UCSD-AML1 (cell line): Measurements from ENCODE around the gene MEGF6.
A peak's percentile ranks its signal among the peaks of the same experiment; 100 is the strongest.

Source experiments
- DNase-seq: peaks from one replicate; lab custom pipeline; 2025; ENCODE audit not compliant: unreplicated experiment; lab: John Stamatoyannopoulos, UW

Gene MEGF6

DNA sequence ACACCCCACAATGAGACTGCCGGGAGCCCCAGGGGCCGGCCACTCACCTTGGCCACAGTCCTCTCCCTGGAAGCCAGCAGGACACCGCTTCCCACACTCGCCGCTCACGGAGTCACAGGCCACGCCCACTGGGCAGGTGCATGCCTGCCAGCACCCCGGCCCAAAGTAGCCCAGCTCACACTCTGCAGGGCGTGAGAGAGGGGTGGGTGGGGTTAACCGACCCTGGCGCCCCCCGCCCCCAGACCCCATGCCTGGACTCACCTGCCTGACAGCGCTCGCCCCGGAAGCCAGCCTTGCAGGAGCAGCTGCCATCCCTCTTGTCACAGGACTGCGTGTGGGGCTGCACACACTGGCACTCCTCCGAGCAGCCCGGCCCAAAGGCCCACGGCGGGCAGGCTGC is 106.1 kb downstream of the MEGF6 start:
- DNase-seq, result no peak

DNA sequence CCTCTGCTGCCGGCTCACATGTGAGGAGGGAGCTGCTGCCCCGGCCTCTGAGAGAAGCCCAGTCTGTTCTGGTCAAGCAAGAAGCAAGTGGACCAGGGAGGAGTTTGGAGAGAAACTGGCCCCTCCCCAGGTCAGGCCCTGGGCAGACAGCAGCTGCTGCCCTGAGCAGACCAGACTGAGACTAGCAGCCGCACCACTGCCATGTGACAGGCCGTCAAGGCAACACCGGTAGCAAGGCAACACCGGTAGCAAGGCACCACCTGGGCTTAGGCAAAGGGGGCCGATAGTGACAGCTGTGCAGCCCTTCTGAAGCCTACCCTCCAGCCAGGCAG is 106.5 kb downstream of the MEGF6 start:
- no peak for DNase-seq

DNA sequence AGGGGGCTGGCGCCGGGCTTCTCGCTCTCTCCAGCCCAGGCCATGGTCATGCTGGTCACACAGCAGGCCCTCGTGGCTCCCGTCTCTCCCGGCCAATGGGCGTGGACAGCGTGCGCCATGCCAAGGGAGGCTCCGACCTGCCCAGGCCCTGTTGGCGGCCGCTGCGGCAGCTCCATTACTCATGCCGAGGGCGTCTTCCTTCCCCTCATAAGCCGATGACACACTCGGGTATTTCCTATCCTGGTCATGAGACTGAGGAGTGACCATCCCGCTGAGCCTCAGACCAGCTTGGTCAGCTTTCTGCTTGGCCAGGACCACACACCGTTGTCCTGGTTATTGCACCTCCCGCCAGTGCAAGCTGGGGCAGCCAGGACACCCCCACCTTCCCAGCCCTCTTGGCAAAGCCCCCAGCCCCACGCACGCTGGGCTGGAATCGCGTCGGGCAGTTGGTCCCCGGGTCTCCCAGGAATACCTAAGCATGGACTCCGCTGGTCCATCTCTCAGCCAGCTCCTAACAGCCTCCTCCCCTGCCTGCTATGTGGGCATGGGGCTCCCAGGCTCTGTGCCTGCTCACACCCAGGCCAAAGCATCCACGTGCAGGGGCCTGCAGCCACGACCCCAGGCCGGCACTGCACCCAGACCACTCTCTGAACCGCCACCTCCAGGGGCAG is 107.0 kb downstream of the MEGF6 start:
- no peak for DNase-seq

DNA sequence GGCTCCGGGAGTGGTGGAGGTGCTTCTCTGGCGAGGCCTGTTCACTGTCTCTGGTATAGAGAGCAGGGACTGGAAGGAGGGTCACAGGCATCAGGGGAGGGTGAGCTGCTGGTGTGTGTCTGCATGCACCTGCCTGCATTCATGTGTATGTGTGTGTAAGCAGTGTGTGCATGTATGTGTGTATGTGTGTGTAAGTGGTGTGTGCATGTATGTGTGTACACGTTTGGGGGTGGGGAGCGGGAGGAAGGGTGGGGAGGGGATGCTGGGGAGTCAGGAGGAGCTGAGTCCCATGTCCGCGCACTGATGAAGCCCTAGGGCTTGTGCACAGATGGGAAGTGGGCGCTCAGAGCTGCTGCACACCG is 107.8 kb downstream of the MEGF6 start:
- no peak for DNase-seq

DNA sequence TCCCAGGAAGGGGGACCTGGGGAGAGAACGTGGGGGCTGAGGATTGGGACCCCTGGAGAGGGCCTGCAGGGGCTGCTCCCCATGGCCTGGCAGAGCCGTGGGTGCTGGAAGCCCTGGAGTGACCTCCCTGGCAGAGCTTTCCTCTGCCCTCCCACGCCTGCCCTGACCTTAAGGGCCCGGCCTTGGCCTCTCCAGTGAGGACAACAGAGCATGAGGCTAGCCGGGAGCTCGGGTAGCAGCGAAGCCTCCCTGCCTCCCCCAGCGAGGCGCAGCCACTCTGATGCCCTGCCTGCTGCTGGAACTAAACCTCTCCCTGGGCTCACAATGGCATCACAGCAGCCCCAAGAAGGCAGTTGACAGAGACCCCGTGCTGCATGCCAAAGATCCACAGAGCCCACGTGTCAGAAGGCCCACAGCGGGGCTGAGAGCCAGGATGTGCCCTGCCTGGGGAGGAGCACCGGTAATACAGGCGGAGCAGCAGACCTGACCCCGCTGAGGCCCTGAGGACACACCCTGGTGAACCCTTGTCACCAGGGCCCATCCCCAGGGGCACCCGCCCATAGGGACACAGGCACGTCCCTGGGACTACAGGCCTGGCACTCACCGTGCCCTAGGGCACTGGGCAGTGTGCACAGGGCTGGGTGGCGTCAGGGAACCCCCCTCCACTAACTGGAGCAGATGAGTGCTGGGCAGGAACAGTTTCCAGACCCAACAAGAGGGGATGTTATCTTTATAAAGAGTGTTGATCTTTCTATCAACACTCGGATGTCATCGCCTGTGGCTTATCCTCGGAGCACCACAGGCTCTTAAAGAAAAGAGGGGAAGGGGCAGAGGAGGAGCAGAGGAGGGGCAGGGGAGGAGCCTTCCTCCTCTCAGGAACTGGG is 108.4 kb downstream of the MEGF6 start:
- DNase-seq, result no peak

DNA sequence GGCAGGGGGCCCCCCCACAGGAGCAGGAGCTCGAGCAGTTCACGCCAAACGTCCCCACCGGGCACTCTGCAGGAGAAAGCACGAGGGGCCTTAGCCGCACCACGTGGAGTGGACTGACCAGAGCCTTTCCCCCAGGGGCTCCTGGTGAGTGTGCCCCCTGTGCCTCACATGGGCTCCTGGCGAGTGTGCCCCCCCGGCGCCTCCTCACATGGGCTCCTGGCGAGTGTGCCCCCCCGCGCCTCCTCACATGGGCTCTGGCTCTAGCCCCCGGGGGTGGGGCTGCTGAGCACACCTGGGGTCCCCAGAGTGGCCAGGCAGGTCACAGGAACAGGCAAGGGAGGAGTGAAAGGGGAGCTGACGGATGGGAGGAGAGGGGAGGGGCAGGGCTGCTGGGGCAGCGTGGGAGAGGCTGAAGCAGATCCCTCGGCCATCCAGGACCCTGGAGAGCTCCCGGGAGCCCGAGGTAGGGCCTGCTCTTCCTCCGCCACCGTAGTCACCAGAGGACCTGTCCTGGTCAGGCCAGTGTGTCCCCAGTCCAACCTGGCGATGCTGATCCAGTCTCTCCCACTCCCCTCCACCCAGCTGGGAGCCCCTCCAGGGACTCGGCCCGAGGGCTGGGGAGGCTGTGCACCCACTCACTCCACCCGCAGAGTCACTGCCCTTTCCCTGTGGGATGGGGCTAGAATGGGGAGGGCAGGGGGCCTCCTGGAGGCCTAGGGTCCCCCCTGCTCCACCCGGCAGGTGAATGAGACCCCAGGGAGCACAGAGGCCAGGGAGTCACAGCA is 109.3 kb downstream of the MEGF6 start:
- DNase-seq, result peak; percentile 32

DNA sequence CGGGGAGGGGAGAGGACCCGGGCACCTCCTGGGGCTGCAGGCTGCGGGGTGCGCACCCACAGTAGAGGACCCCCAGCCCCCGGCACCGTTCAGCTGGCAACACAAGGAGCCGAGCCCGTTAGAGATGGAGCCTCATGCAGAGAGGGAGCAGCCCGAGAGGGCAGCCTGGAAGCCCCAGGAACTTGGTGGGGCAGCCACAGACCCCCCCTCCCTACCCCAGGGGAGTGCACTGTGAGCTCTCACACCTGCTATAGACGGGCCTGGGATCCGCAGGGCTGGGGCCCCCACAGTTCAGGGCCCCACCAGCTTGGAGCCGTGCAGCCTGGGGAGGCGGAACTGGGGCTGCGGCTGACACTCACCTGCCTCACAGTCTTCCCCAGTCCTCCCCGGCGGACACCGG is 109.9 kb downstream of the MEGF6 start:
- DNase-seq, result no peak

DNA sequence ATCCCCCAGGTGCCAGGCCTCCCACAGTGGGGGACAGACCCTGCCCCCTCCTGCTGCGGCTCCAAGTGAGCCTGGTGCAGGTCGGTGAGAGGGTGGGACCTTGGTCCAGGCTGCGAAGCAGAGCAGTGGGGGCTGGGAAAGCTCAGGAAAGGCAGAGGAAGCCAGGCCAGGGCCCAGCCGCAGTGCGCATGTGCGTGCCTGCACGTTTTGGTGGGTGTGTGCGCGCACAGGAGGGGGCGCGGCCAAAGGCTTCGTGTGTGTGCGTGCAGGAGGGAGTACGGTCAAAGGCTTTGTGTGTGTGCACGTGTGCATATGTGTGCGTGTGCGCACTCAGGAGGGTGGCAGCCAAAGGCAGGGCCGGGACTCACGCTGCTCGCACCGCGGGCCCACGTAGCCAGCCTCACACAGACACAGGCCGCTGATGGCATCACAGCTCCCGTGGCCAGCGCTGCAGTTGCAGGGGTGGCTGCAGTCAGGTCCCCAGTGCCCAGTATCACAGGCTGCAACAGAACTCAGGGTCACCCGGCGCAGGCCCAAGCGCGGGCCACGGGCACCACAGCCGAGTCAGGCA is 111.0 kb downstream of the MEGF6 start:
- DNase-seq, result no peak

DNA sequence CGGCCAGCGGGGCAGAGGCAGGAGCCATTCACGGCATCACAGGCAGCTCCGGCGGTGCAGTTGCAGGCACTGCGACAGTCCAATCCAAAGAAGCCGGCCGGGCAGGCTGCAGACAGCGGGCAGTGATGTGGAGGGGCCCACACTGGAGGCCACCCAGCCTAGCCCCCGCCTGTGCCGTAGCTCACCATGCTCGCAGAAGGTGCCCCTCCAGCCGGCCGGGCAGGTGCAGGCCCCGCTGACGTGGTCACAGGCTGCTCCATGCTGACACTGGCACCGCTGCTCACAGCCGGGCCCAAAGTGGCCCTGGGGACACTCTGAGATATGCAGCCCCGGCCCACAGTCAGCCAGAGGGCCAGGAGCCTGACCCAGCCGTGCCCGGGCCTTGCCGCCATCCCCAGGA is 111.7 kb downstream of the MEGF6 start:
- DNase-seq, result no peak

DNA sequence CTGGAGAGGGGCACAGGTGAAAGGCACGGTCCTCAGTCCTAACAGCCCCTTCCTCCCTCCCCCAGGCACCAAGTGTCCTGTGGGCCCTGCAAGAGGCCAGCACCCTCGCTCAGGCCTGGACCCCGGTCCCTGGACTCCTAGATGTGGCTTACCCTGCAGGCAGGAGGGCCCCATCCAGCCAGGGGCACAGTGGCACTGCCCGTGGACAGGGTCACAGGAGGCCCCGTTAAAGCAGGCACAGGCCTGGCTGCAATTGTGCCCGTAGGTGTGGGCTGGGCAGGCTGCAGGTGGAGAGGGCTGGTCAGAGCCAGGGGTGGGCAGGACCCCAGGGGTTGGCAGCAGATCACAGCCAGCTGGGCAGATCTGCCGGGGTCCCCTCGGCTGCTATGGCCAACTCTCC is 112.3 kb downstream of the MEGF6 start:
- DNase-seq, result no peak

DNA sequence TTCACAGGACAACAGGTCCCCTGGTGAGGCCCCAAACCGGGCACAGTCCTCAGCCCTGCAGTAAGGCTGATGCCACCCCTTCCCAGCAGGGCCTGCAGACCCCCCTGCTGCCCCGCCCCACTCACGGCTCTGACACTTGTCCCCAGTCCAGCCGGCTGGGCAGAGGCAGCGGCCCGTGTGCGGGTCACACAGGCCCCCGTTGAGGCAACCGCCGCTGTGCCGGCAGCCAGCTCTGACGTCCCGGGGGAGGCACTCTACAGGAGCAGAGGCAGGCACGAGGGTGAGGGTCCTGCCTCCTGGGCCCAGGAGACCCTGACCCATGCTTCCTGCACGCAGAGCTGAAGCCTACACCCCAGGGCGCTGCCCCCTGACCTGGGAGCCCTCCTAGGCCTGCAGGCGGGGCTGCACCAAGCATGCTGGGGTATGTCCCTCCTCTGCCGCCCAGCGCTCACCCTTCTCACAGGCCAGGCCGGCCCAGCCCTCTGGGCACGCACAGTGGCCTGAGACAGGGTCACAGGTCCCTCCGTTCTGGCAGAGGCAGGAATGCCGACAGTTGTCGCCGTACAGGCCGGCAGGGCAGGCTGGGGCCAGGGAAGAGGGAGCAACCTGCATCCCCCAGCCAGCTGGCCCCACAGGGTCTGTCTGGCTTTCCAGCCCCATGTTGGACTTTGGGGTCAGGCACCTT is 112.9 kb downstream of the MEGF6 start:
- DNase-seq, result no peak

DNA sequence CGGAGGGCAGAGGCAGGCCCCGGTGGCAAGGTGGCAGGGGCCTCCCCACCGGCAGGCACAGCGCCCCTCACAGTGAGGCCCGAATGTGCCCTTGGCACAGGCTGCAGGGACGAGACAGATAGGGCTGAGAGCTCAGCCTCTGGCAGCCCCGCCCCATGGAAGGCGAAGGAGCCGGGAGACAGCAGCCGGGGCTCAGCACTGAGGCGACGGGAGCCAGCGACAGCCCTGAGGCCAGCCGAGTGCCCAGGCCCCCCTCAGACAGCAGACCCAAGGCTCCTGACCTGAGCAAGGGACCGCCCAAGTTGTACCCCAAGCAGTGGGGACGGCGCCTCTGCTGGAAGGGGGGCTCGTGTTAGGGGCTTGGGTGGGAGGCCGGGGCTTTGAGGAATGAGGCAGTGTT is 113.8 kb downstream of the MEGF6 start:
- no peak for DNase-seq

DNA sequence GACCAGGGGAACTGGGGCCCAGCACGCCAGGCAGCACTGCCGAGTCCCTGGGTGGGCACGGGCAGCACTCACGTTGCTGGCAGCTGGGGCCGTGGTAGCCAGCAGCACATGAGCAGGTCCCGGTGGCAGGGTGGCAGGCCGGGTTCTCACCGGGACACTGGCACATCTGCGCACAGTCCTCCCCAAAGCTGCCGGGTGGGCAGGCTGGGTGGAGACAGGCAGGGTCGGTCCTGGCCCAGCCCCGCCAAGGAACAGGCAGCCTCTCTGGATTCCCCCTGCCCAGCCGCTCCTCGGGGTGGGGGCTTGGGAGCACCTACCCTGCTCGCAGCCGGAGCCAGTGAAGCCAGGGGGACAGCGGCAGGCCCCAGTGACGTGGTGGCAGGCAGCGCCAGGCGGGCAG is 114.4 kb downstream of the MEGF6 start:
- DNase-seq, result no peak

DNA sequence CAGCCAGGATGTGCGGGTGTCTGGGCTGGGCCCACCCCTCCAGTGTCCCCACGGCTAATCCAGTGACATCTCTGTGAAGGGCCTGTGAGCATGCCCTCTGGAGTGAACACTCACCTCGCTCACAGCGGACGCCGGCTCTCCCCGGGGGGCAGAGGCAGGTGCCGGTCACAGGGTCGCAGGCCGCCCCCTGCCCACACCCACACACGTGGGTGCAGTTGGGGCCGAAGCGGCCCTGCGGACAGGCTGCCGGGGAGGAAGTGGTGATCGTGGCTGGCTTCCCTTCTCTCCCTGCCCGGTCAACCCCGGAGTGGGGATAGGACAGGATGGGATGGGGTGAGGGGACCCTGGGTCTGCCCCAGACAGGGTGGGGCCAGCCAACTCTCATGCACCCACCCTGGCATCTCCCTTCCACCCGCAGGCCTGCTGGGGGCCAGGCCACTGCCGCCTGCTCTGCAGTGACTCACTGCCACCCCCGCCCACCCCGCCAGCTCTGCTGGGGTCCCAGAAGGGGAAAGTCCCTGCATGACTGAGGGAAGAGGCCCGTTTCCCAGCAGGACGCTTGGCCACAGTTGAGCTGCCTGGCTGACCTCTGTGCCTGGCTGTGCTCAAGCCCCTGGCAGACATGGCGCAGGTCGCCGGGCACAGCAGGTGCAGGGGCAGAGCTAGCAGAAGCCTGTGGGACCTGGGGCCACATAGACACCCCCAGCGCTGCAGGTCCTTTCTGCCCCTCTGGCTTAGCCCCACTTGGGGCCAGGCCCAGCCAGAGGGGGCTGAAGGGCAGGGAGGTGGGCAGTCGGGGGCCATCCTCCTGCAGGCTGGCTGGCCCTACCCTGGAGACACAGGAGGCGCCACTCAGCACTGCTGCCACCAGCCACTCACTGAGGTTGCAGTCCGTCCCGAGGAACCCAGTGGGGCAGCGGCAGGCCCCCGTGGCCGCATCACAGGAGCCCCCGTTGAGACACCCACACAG is 115.2 kb downstream of the MEGF6 start:
- no peak for DNase-seq

DNA sequence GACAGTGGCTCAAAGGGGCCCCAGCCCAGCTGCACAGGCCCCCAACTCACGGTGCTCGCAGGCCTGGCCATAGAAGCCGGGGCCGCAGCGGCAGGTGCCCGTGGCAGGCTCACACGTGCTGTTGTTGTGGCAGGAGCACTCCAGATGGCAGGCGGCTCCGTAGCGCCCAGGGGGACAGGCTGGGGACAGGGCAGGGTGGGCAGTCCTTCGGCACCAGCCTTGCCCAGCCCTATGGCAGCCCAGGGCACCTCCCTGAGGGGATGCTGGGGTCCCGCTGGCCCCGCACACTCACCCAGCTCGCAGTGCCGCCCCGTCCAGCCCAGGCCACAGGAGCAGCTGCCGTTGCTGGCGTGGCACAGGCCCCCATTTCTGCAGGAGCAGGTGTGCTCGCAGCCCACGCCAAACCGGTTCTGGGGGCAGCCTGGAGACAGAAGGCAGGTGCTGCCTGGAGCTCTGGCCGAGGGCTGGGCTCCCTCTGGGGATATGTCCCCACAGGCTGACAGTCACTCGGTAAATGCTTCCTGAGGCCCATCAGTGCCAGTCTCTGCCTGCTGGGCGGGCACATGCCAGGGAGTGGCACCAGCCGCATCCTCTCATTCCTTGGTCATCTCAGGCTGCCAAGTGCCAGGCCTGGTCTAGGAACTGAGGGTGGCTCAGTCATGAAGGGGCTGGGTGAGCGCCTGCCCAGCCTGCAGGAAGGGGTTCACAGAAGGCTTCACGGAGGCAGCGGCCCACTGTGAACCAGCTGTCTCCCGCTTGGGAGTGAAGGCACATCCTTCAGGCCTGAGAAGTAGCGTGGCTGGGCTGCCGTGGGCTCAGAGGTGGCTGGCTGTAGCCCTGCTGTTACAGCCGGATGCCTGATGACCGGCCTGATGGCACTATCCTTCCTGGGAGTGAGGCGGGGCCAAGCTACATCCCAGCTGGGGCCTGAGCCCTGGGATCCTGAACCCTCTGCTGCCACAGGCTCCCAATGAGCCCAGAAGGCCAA is 116.7 kb downstream of the MEGF6 start:
- no peak for DNase-seq

DNA sequence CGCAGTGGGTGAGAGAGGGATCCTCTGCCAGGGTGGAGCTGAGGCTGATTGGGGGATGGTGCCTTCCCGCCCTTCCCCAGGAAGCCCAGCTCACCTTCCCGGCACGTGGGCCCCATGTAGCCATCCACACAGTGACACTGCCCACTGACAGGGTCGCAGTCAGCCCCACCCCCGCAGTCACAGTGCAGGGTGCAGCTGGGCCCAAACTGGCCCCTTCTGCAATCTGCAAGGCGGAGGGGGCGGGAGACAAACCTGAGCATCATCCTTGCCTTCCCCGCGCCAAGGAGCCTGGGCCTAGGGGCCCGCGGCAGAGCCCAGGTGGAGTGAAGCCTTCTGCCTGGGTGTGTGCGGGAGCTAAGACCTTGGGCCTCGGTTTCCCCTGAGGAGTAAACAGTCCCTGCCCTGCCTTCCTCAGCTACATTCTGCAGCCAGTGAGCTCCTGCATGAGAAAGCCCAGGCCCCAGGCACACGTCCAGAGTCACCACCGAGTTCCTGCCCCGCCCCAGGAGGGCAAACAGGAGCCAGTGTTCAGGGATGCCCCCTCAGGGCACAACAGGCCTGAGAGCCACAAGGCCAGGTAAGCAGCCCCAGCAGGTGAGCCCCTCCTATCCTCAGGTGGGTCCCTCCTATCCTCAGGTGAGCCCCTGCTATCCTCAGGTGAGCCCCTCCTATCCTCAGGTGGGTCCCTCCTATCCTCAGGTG is 118.6 kb downstream of the MEGF6 start:
- DNase-seq, result no peak

DNA sequence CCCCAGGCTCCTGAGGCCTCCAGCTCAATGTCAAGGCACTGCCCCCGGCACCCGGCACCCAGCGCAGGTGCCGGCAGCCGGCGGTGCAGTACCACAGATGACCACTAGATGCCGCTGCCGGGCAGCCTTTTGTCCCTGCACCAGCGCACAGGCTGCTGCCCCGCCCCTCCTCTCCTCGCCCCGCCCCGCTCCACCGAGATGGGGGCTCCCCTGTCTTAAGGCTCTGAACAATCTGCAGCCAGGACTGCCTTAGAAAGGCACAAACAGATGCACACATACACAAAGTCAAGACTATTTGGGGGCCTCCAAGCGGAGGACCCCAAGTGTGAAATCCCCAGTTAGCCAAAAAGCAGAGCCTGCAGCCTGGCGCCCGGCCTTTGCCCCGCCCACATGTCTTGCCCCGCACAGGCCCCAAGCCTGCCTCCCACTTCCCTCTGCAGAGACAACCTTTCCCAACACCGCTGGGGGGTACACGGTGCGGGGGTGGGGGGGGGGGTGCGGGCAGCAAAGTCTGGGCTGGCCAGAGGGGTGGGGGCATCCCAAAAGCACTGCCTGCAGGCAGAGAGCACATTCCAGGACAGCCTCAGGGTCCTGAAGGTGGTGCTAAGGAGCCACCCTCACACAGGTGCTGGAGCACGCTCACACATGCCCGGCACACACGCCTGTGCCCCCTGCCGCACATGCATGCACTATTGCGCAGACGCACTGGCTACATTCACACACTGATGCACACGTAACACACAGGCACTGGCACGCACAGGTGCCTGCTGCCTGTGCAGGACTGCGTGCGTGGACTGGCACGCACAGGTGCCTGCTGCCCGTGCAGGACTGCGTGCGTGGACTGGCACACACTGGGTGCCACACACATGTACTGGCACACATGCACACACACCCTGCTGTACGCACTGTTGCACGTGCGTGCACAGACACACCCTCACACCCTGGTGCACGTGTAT is 119.7 kb downstream of the MEGF6 start:
- peak; percentile 77 for DNase-seq
